Measurements from ENCODE around the gene CATSPERB. TPM values are rescaled to one million over a fixed set of nuclear protein-coding genes. Genes with fewer than 3 reads are reported as not detected.

The CATSPERB gene
- total and polyA plus RNA-seq, 10 of the 15 experiments (the other 5 are each of a cell fraction or from before 2014, with no cell fraction given), result not detected

DNA sequence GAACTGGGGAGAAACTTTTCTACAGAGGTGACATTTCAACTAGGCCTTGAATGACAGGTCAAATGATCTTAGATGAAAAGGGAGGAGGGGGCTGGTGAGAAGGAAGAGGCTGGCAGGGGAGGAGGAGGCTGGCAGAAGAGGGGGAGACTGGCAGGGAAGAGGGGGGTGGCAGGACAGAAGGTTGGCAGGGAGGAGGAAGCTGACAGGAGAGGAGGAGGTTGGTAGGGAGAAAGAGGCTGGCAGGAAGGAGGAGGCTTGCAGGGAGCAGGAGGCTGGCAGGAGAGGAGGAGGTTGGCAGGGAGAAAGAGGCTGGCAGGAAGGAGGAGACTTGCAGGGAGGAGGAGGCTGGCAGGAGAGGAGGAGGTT is 158.4 kb downstream of the CATSPERB start:
- FAIRE-seq (no peak), ATAC-seq (no peak), DNase-seq (ENCODE audit: low read depth, low spot score) (no peak)
- no peak overlapping the region for H3K9ac ChIP-seq (ENCODE audit: control insufficient read depth, insufficient read depth, low read length)
- H3K27ac ChIP-seq (ENCODE audit: control insufficient read depth, insufficient read depth), result no peak overlapping the region
- no peak overlapping the region for H3K4me3 ChIP-seq
- H3K27me3 ChIP-seq (replicated peaks in 1 of 2; ENCODE audit: control insufficient read depth in 2 of 2, insufficient read depth in 2 of 2, low read length in 1 of 2), result peaks cover 7 to 13% of the 10 kb centered on the region in 2 experiments
- RAD21 ChIA-PET (ENCODE audit: unreplicated experiment), result no interaction called here
- no peaks in the 10 kb centered on the region for H4K20me1 ChIP-seq (ENCODE audit: control insufficient read depth, insufficient read depth)
- CTCF ChIA-PET, result no interaction called here
- H3K4me2 ChIP-seq (ENCODE audit: control insufficient read depth, insufficient read depth), result 0 out of 2 replicates have a peak overlapping the region, but pooled peaks have one; percentile 48
- POLR2A ChIA-PET, result no interaction called here
- SMC1A ChIA-PET (ENCODE audit: uncharacterized antibody, unreplicated experiment), result no interaction called here
- no peaks in the 10 kb centered on the region for H3K4me1 ChIP-seq (ENCODE audit: control insufficient read depth, insufficient read depth, low read length)
- H3K36me3 ChIP-seq (ENCODE audit: control insufficient read depth in 2 of 2, insufficient read depth in 2 of 2, low read length in 1 of 2), result no peaks in the 10 kb centered on the region
- H3K79me2 ChIP-seq (ENCODE audit: control insufficient read depth, insufficient read depth, low read length), result no peaks in the 10 kb centered on the region
- no peaks in the 10 kb centered on the region for H3K9me3 ChIP-seq (replicated peaks; ENCODE audit: control insufficient read depth, insufficient read depth, low read length)
- TF ChIP-seq NFYB (IDR thresholded peaks at IDR 0.05; ENCODE audit: insufficient read depth, low read depth, low read length) (no peak), ATF7 (IDR thresholded peaks at IDR 0.05; ENCODE audit: low read depth) (no peak)
- TF ChIP-seq, protein P1, sequence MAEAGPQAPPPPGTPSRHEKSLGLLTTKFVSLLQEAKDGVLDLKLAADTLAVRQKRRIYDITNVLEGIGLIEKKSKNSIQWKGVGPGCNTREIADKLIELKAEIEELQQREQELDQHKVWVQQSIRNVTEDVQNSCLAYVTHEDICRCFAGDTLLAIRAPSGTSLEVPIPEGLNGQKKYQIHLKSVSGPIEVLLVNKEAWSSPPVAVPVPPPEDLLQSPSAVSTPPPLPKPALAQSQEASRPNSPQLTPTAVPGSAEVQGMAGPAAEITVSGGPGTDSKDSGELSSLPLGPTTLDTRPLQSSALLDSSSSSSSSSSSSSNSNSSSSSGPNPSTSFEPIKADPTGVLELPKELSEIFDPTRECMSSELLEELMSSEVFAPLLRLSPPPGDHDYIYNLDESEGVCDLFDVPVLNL (IDR thresholded peaks at IDR 0.05; ENCODE audit: low read depth, low read length), result no peak
- no peak overlapping the region for H2AFZ ChIP-seq (ENCODE audit: control insufficient read depth, low read depth, low read length)
- no TSS peak for BruUV-seq (replicated peaks)
- in situ Hi-C loops (cut with MboI) (no loop called here), intact Hi-C loops (cut with micrococcal nuclease; ENCODE audit: unreplicated experiment) (no loop called here)

DNA sequence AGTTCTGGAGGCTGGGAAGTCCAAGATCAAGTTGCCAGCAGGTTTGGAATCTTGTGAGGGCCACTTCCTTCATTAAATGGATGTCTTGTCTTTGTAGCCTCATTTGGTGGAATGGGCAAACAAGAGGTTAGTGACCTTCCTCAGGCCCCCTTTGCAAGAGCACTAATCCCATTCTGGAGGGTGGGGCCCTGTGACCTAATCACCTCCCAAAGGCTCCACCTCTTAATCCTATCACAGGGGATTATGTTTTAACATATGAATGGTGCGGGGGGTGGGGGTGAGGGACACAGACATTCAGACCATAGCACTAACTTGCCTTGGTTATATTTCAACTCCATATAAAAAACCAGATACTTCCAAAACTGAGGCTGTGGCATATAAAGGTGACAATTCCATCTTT is 161.9 kb downstream of the CATSPERB start:
- CTCF ChIA-PET, result no interaction called here
- intact Hi-C loops (cut with micrococcal nuclease; ENCODE audit: unreplicated experiment) (no loop called here), in situ Hi-C loops (cut with MboI) (no loop called here)
- no peak for FAIRE-seq
- no peak overlapping the region for H2AFZ ChIP-seq (ENCODE audit: control insufficient read depth, low read depth, low read length)
- no peaks in the 10 kb centered on the region for H3K4me1 ChIP-seq (ENCODE audit: control insufficient read depth, insufficient read depth, low read length)
- no peak for TF ChIP-seq POLR2AphosphoS5 (IDR thresholded peaks at IDR 0.05; ENCODE audit: low read length)
- no peak for TF ChIP-seq ZNF384 (IDR thresholded peaks at IDR 0.05; ENCODE audit: borderline replicate concordance, low read depth, low read length)
- no peak for TF ChIP-seq SIX5 (IDR thresholded peaks at IDR 0.05; ENCODE audit: low read depth, low read length, severe bottlenecking)
- no peak for TF ChIP-seq CHD1 (IDR thresholded peaks at IDR 0.05; ENCODE audit: low read depth, low read length)
- TF ChIP-seq, protein P2, sequence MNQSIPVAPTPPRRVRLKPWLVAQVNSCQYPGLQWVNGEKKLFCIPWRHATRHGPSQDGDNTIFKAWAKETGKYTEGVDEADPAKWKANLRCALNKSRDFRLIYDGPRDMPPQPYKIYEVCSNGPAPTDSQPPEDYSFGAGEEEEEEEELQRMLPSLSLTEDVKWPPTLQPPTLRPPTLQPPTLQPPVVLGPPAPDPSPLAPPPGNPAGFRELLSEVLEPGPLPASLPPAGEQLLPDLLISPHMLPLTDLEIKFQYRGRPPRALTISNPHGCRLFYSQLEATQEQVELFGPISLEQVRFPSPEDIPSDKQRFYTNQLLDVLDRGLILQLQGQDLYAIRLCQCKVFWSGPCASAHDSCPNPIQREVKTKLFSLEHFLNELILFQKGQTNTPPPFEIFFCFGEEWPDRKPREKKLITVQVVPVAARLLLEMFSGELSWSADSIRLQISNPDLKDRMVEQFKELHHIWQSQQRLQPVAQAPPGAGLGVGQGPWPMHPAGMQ (IDR thresholded peaks at IDR 0.05; ENCODE audit: borderline replicate concordance), result no peak
- no peak for TF ChIP-seq BACH1 (IDR thresholded peaks at IDR 0.05; ENCODE audit: borderline replicate concordance)
- TF ChIP-seq SRF (IDR thresholded peaks at IDR 0.05; ENCODE audit: low read depth in 2 of 2, low read length in 2 of 2), result no peak
- TF ChIP-seq ZNF24 (IDR thresholded peaks at IDR 0.05), result no peak
- TF ChIP-seq, protein P3, sequence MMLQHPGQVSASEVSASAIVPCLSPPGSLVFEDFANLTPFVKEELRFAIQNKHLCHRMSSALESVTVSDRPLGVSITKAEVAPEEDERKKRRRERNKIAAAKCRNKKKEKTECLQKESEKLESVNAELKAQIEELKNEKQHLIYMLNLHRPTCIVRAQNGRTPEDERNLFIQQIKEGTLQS (IDR thresholded peaks at IDR 0.05; ENCODE audit: borderline replicate concordance, extremely low read depth, low read depth, low read length), result no peak
- TF ChIP-seq MEF2B (IDR thresholded peaks at IDR 0.05; ENCODE audit: partially characterized antibody, poor library complexity, severe bottlenecking), result no peak
- H3K36me3 ChIP-seq (ENCODE audit: control insufficient read depth in 2 of 2, insufficient read depth in 2 of 2, low read length in 1 of 2), result no peaks in the 10 kb centered on the region
- no peak overlapping the region for H3K9ac ChIP-seq (ENCODE audit: control insufficient read depth, insufficient read depth, low read length)
- no peaks in the 10 kb centered on the region for H3K79me2 ChIP-seq (ENCODE audit: control insufficient read depth, insufficient read depth, low read length)
- RAD21 ChIA-PET (ENCODE audit: unreplicated experiment), result no interaction called here
- no peak for DNase-seq (ENCODE audit: low read depth, low spot score)
- no peak overlapping the region for H3K4me2 ChIP-seq (ENCODE audit: control insufficient read depth, insufficient read depth)
- ATAC-seq, result no peak
- SMC1A ChIA-PET (ENCODE audit: uncharacterized antibody, unreplicated experiment), result no interaction called here
- no peak overlapping the region for H3K4me3 ChIP-seq
- no TSS peak for BruUV-seq (replicated peaks)
- H3K9me3 ChIP-seq (replicated peaks; ENCODE audit: control insufficient read depth, insufficient read depth, low read length), result no peaks in the 10 kb centered on the region; the same call in 2 of the 3 replicates
- no peak overlapping the region for H3K27ac ChIP-seq (ENCODE audit: control insufficient read depth, insufficient read depth)
- 19% methylated on average over 1 of the region's 1 CpG for WGBS (ENCODE audit: insufficient coverage, insufficient replicate concordance, low lambda C conversion rate, missing lambda C conversion rate)
- no peaks in the 10 kb centered on the region for H4K20me1 ChIP-seq (ENCODE audit: control insufficient read depth, insufficient read depth)
- POLR2A ChIA-PET, result no interaction called here
- H3K27me3 ChIP-seq (replicated peaks in 1 of 2; ENCODE audit: control insufficient read depth in 2 of 2, insufficient read depth in 2 of 2, low read length in 1 of 2), result peaks cover 7 to 13% of the 10 kb centered on the region in 2 experiments

Data from GM12878 (cell line).